ENCODE measurements around the gene TTLL11. TPM values are rescaled to one million over a fixed set of nuclear protein-coding genes. Genes with fewer than 3 reads are reported as not detected.

Gene TTLL11
- total RNA-seq, 4 donors from 2014 or later: 20.5 to 41.3 (median 27.6) TPM

GRCh38 chr9:122138560-122139268 is 45.6 kb upstream of the TTLL11 start:
- 77% methylated on average over 10 of the region's 10 CpGs for WGBS
- H3K36me3 ChIP-seq: peaks cover 1 to 20% (median 11%) of the 10 kb centered on the region in 4 donors

GRCh38 chr9:122135529-122135859 is 42.4 kb upstream of the TTLL11 start:
- intact Hi-C loops (cut with DNase I): no loop called here
- no peak for TF ChIP-seq POLR2AphosphoS5 (IDR thresholded peaks at IDR 0.05)
- no peak for TF ChIP-seq CTCF (IDR thresholded peaks at IDR 0.05)
- TF ChIP-seq POLR2A (IDR thresholded peaks at IDR 0.05; ENCODE audit: low read depth): no peak
- no peak for TF ChIP-seq EP300 (IDR thresholded peaks at IDR 0.05)
- no peak overlapping the region for H3K4me3 ChIP-seq
- no peaks in the 10 kb centered on the region for H3K36me3 ChIP-seq
- H3K27me3 ChIP-seq: no peaks in the 10 kb centered on the region
- no peaks in the 10 kb centered on the region for H3K9me3 ChIP-seq
- no peak overlapping the region for H3K27ac ChIP-seq (replicated peaks in 1 of 4)
- peaks cover 16 to 31% (median 24%) of the 10 kb centered on the region in 4 donors for H3K4me1 ChIP-seq
- DNase-seq (ENCODE audit: extremely low spot score): no peak
- 92% methylated on average over 7 of the region's 7 CpGs for WGBS

More at GRCh38 chr9:122138560-122139268, 45.6 kb upstream of the TTLL11 start:
- DNase-seq (ENCODE audit: extremely low spot score): no peak
- Histone ChIP-seq H3K9me3 (no peaks in the 10 kb centered on the region), H3K27me3 (no peaks in the 10 kb centered on the region), H3K27ac (replicated peaks in 1 of 4) (no peak overlapping the region), H3K4me1 (peaks cover 0 to 36% (median 14%) of the 10 kb centered on the region in 4 donors), H3K4me3 (no peak overlapping the region)
- intact Hi-C loops (cut with DNase I): no loop called here
- TF ChIP-seq POLR2AphosphoS5 (IDR thresholded peaks at IDR 0.05) (no peak), EP300 (IDR thresholded peaks at IDR 0.05) (no peak), POLR2A (IDR thresholded peaks at IDR 0.05; ENCODE audit: low read depth) (no peak), CTCF (IDR thresholded peaks at IDR 0.05) (no peak)

- TF ChIP-seq POLR2A (IDR thresholded peaks at IDR 0.05; ENCODE audit: low read depth) (no peak), CTCF (IDR thresholded peaks at IDR 0.05) (no peak), POLR2AphosphoS5 (IDR thresholded peaks at IDR 0.05) (no peak), EP300 (IDR thresholded peaks at IDR 0.05) (no peak)
- no peaks in the 10 kb centered on the region for H3K9me3 ChIP-seq
- intact Hi-C loops (cut with DNase I): no loop called here
- H3K27me3 ChIP-seq: no peaks in the 10 kb centered on the region
- H3K36me3 ChIP-seq: no peaks in the 10 kb centered on the region
- no peak for DNase-seq (ENCODE audit: extremely low spot score)
- WGBS: 63% methylated on average over 3 of the region's 12 CpGs
- peaks cover 17 to 31% (median 23%) of the 10 kb centered on the region in 4 donors for H3K4me1 ChIP-seq
- no peak overlapping the region for H3K27ac ChIP-seq (replicated peaks in 1 of 4)
- H3K4me3 ChIP-seq: no peak overlapping the region
Measured at GRCh38 chr9:122134822-122135528, 41.9 kb upstream of the TTLL11 start.

GRCh38 chr9:122133984-122134535 is 41.0 kb upstream of the TTLL11 start:
- Histone ChIP-seq H3K27me3 (no peaks in the 10 kb centered on the region), H3K9me3 (no peaks in the 10 kb centered on the region), H3K4me3 (no peak overlapping the region), H3K4me1 (peaks cover 17 to 34% (median 23%) of the 10 kb centered on the region in 4 donors), H3K27ac (replicated peaks in 1 of 4) (peak overlapping the region in 1 of 4 donors; percentile 22), H3K36me3 (no peaks in the 10 kb centered on the region)
- TF ChIP-seq EP300 (IDR thresholded peaks at IDR 0.05): no peak
- TF ChIP-seq CTCF (IDR thresholded peaks at IDR 0.05): no peak
- TF ChIP-seq POLR2A (IDR thresholded peaks at IDR 0.05; ENCODE audit: low read depth): no peak
- TF ChIP-seq POLR2AphosphoS5 (IDR thresholded peaks at IDR 0.05): no peak
- intact Hi-C loops (cut with DNase I): no loop called here
- WGBS: 88% methylated on average over 17 of the region's 17 CpGs
- DNase-seq (ENCODE audit: extremely low spot score): no peak

Measured in esophagus muscularis mucosa (tissue), 4 donors.